K562 (cell line): ENCODE data around the gene SLC26A1. TPM values are rescaled to one million over a fixed set of nuclear protein-coding genes. Genes with fewer than 3 reads are reported as not detected.

Experiments used
- ARID2 ChIP-seq: fragments of 450-650 bp; IDR thresholded peaks from 2 replicates; pipeline ENCODE4 v1.6.1; 2017; ENCODE audit warnings: antibody characterized with exemption, mild to moderate bottlenecking
- BDP1 ChIP-seq: IDR thresholded peaks from 3 replicates; pipeline ENCODE4 v1.6.1; 2011; ENCODE audit not compliant: insufficient read length, insufficient read depth
- CBX1 ChIP-seq: sonication (generic); IDR thresholded peaks from 2 replicates; pipeline ENCODE4 v1.6.1; 2016; ENCODE audit warnings: antibody characterized with exemption, low read depth, mild to moderate bottlenecking
- GTF2F1 ChIP-seq: IDR thresholded peaks from 2 replicates; pipeline ENCODE4 v1.6.1; 2011; ENCODE audit warnings: low read depth, low read length, improper control_type of control experiment
- HNRNPUL1 ChIP-seq: fragments of 200-400 bp; formaldehyde crosslinking; IDR thresholded peaks from 2 replicates; pipeline ENCODE4 v1.6.1; 2017; ENCODE audit warnings: low read length
- LCOR ChIP-seq: sonication (generic); formaldehyde crosslinking; IDR thresholded peaks from 2 replicates; pipeline ENCODE4 v1.8.0; 2022; ENCODE audit warnings: mild to moderate bottlenecking, missing genetic modification reagents
- MCM3 ChIP-seq: fragments of 450-650 bp; IDR thresholded peaks from 2 replicates; pipeline ENCODE4 v1.6.1; 2016
- NFATC3 ChIP-seq: fragments of 450-650 bp; IDR thresholded peaks from 2 replicates; pipeline ENCODE4 v1.6.1; 2017; ENCODE audit warnings: mild to moderate bottlenecking
- NR4A1 ChIP-seq, 2 experiments: fragments of 250-450 bp in 1 of 2; fragments of 450-650 bp in 1 of 2; sonication (Bioruptor Pico) in 1 of 2; IDR thresholded peaks; 2 replicates each; pipeline versions ENCODE4 v1.4.0 to v1.6.1; 2016 to 2020; ENCODE audit warnings: mild to moderate bottlenecking in 2 of 2, missing compliant biosample characterization in 1 of 2, missing genetic modification characterization in 1 of 2, moderate library complexity in 1 of 2
- NRF1 ChIP-seq, 2 experiments: fragments of 450-650 bp; IDR thresholded peaks in 1 of 2; conservative IDR thresholded peaks in 1 of 2; 2 replicates each; pipeline ENCODE4 v1.6.1; 2014; ENCODE audit warnings: mild to moderate bottlenecking in 2 of 2
- OTX1 ChIP-seq: fragments of 450-650 bp; formaldehyde crosslinking; IDR thresholded peaks from 2 replicates; pipeline ENCODE4 v1.4.0; 2022; ENCODE audit warnings: mild to moderate bottlenecking
- SIX5 ChIP-seq, 2 experiments: IDR thresholded peaks; 2 replicates each; pipeline ENCODE4 v1.6.1; 2011; ENCODE audit warnings: low read length in 2 of 2, borderline replicate concordance in 1 of 2, low read depth in 1 of 2, mild to moderate bottlenecking in 1 of 2, moderate library complexity in 1 of 2; ENCODE audit not compliant: insufficient read depth in 1 of 2
- SMARCB1 ChIP-seq: IDR thresholded peaks from 2 replicates; pipeline ENCODE4 v1.6.1; 2011; ENCODE audit warnings: improper control_type of control experiment, low read depth; ENCODE audit not compliant: insufficient read length
- SPI1 ChIP-seq: IDR thresholded peaks from 2 replicates; pipeline ENCODE4 v1.6.1; 2011; ENCODE audit warnings: low read depth, low read length, control low read depth, borderline replicate concordance
- ZC3H11A ChIP-seq: IDR thresholded peaks from 2 replicates; pipeline ENCODE4 v1.6.1; 2012; ENCODE audit warnings: low read depth, low read length, improper control_type of control experiment
- ZFP30 ChIP-seq: fragments of 250-450 bp; sonication (Bioruptor Pico); IDR thresholded peaks from 2 replicates; pipeline ENCODE4 v1.8.0; 2022; ENCODE audit warnings: moderate library complexity, mild to moderate bottlenecking, inconsistent platforms, borderline replicate concordance
- ZNF263 ChIP-seq: sonication (generic); formaldehyde crosslinking; IDR thresholded peaks from 2 replicates; pipeline ENCODE4 v1.8.0; 2022; ENCODE audit warnings: mild to moderate bottlenecking, missing genetic modification reagents, borderline replicate concordance
- ZNF347 ChIP-seq: fragments of 450-650 bp; formaldehyde crosslinking; IDR thresholded peaks from 2 replicates; pipeline ENCODE4 v1.4.0; 2020; ENCODE audit warnings: low read depth, mild to moderate bottlenecking, moderate library complexity
- ZNF77 ChIP-seq: fragments of 250-450 bp; sonication (Bioruptor Pico); IDR thresholded peaks from 2 replicates; pipeline ENCODE4 v1.5.0; 2020
- polyA plus RNA-seq, 8 experiments: library from polyadenylated mRNA; depleted of rRNA in 4 of 8; stranded (reverse) in 5 of 8; unstranded in 3 of 8; fragments of >200 nt; fragmentation: Nextera tagmentation in 2 of 8; fragmentation: Illumina TruSeq in 1 of 8; extraction: Ambion mirVana in 2 of 8; extraction: Trizol in 1 of 8; gene quantifications; 2 replicates each; pipeline versions ENCODE4 v1.2.1 to v1.2.3, GENCODE V29; 2011 to 2014; ENCODE audit warnings: inconsistent platforms in 1 of 8, missing spikeins in 1 of 8
- total RNA-seq, 7 experiments: library from RNA; depleted of rRNA in 6 of 7; stranded (reverse); fragments of >200 nt in 6 of 7; fragmentation: Illumina TruSeq in 2 of 7; extraction: Trizol in 2 of 7; gene quantifications; 2 replicates each; pipeline versions ENCODE4 v1.2.1 to v1.2.3, GENCODE V29; 2011 to 2021; ENCODE audit warnings: low replicate concordance in 1 of 7
- TF ChIP-seq, protein P1 (sequence below): fragments of 250-450 bp; sonication (Bioruptor Pico); IDR thresholded peaks from 2 replicates; pipeline ENCODE4 v1.8.0; 2021; ENCODE audit warnings: borderline replicate concordance, mild to moderate bottlenecking, moderate library complexity; ENCODE audit not compliant: poor library complexity, severe bottlenecking
- TF ChIP-seq, protein P2 (sequence below): sonication (generic); formaldehyde crosslinking; IDR thresholded peaks from 2 replicates; pipeline ENCODE4 v1.8.1; 2023; ENCODE audit warnings: mild to moderate bottlenecking, missing genetic modification reagents
- TF ChIP-seq, protein P3 (sequence below): fragments of 450-650 bp; formaldehyde crosslinking; conservative IDR thresholded peaks from 2 replicates; pipeline ENCODE4 v1.4.0; 2022; ENCODE audit warnings: mild to moderate bottlenecking, missing genetic modification characterization
- TF ChIP-seq, protein P4 (sequence below): fragments of 250-450 bp; sonication (Bioruptor Pico); IDR thresholded peaks from 2 replicates; pipeline ENCODE4 v1.9.0; 2021; ENCODE audit warnings: mild to moderate bottlenecking, inconsistent platforms

SLC26A1 gene
- total and polyA plus RNA-seq, 9 of the 15 experiments (the other 6 are each of a cell fraction or from before 2014, with no cell fraction given) = 0.11 to 4.2 (median 0.95) TPM

- TF ChIP-seq NR4A1 (CRISPR knock-in tag; IDR thresholded peaks at IDR 0.05) (no peak), NR4A1 (tag; IDR thresholded peaks at IDR 0.05) (peak; percentile 43; the same call in 1 of the 2 replicates), CBX1 (peak; percentile 85; the same call in 1 of the 2 replicates), ZNF77 (CRISPR knock-in tag) (no peak), ZFP30 (CRISPR knock-in tag) (no peak), ZNF347 (CRISPR knock-in tag) (no peak), NFATC3 (no peak), SIX5 (IDR thresholded peaks at IDR 0.05; ENCODE audit: borderline replicate concordance in 1 of 2, insufficient read depth in 1 of 2, low read depth in 1 of 2, low read length in 2 of 2) (no peak), OTX1 (CRISPR knock-in tag) (no peak), NRF1 (conservative IDR thresholded peaks at IDR 0.05 in 1 of 2, IDR thresholded peaks at IDR 0.05 in 1 of 2) (peak; percentile 66 to 69; a peak in 2 of 4 replicates), SPI1 (0 out of 2 replicates have a peak, but pooled peaks have one; percentile 1), BDP1 (no peak), LCOR (CRISPR knock-in tag) (0 out of 2 replicates have a peak, but pooled peaks have one; percentile 13), ZNF263 (CRISPR knock-in tag) (0 out of 2 replicates have a peak, but pooled peaks have one; percentile 91), HNRNPUL1 (no peak), GTF2F1 (no peak), ZC3H11A (no peak), MCM3 (no peak), SMARCB1 (no peak), ARID2 (no peak)
- TF ChIP-seq, protein P1, sequence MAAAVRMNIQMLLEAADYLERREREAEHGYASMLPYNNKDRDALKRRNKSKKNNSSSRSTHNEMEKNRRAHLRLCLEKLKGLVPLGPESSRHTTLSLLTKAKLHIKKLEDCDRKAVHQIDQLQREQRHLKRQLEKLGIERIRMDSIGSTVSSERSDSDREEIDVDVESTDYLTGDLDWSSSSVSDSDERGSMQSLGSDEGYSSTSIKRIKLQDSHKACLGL (CRISPR knock-in tag) = peak; percentile 65
- TF ChIP-seq, protein P2, sequence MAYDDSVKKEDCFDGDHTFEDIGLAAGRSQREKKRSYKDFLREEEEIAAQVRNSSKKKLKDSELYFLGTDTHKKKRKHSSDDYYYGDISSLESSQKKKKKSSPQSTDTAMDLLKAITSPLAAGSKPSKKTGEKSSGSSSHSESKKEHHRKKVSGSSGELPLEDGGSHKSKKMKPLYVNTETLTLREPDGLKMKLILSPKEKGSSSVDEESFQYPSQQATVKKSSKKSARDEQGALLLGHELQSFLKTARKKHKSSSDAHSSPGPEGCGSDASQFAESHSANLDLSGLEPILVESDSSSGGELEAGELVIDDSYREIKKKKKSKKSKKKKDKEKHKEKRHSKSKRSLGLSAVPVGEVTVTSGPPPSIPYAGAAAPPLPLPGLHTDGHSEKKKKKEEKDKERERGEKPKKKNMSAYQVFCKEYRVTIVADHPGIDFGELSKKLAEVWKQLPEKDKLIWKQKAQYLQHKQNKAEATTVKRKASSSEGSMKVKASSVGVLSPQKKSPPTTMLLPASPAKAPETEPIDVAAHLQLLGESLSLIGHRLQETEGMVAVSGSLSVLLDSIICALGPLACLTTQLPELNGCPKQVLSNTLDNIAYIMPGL (CRISPR knock-in tag) = 0 out of 2 replicates have a peak, but pooled peaks have one; percentile 34
- TF ChIP-seq, protein P3, sequence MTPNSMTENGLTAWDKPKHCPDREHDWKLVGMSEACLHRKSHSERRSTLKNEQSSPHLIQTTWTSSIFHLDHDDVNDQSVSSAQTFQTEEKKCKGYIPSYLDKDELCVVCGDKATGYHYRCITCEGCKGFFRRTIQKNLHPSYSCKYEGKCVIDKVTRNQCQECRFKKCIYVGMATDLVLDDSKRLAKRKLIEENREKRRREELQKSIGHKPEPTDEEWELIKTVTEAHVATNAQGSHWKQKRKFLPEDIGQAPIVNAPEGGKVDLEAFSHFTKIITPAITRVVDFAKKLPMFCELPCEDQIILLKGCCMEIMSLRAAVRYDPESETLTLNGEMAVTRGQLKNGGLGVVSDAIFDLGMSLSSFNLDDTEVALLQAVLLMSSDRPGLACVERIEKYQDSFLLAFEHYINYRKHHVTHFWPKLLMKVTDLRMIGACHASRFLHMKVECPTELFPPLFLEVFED (CRISPR knock-in tag) = no peak
- TF ChIP-seq, protein P4, sequence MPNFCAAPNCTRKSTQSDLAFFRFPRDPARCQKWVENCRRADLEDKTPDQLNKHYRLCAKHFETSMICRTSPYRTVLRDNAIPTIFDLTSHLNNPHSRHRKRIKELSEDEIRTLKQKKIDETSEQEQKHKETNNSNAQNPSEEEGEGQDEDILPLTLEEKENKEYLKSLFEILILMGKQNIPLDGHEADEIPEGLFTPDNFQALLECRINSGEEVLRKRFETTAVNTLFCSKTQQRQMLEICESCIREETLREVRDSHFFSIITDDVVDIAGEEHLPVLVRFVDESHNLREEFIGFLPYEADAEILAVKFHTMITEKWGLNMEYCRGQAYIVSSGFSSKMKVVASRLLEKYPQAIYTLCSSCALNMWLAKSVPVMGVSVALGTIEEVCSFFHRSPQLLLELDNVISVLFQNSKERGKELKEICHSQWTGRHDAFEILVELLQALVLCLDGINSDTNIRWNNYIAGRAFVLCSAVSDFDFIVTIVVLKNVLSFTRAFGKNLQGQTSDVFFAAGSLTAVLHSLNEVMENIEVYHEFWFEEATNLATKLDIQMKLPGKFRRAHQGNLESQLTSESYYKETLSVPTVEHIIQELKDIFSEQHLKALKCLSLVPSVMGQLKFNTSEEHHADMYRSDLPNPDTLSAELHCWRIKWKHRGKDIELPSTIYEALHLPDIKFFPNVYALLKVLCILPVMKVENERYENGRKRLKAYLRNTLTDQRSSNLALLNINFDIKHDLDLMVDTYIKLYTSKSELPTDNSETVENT (CRISPR knock-in tag) = peak; percentile 78
These were observed 6.2 kb downstream of the SLC26A1 start, which contains the start of gene IDUA (continued) for GRCh38 chr4:986879-987623.
